GM12891 (cell line): ENCODE data around the gene C3orf80.

Experiments
- POLR2A ChIP-seq: IDR thresholded peaks from 2 replicates; pipeline ENCODE4 v1.6.1; 2011; ENCODE audit warnings: low read depth, low read length, control low read depth
- POLR2AphosphoS5 ChIP-seq: IDR thresholded peaks from 2 replicates; pipeline ENCODE4 v1.6.1; 2011; ENCODE audit warnings: low read depth, low read length, control low read depth
- POU2F2 ChIP-seq: IDR thresholded peaks from 2 replicates; pipeline ENCODE4 v1.6.1; 2011; ENCODE audit warnings: low read depth, mild to moderate bottlenecking, control low read depth, low read length, moderate library complexity

GRCh38 chr3:160224811-160225175, 429 bp upstream of the C3orf80 start:
- no peak for TF ChIP-seq POLR2A
- TF ChIP-seq POU2F2: no peak
- TF ChIP-seq POLR2AphosphoS5: no peak
